HEK293 (cell line): Measurements from ENCODE around the gene AFDN.
"Not testable (repeated sequence)": the region's sequence is repeated elsewhere in the genome, so short reads cannot be mapped to it uniquely, and the experiment has no call there.

Experiments used
- CTCF ChIA-PET: fragments of 350-600 bp; formaldehyde crosslinking; extraction: SDS; loops from one replicate; lab custom pipeline; 2021; ENCODE audit warnings: antibody characterized with exemption; lab: Yijun Ruan, JAX
- POLR2A ChIA-PET: fragments of 300-600 bp; formaldehyde crosslinking; extraction: SDS; loops from one replicate; lab custom pipeline; 2020; ENCODE audit warnings: antibody characterized with exemption, inconsistent platforms; lab: Yijun Ruan, JAX
- H3K27ac ChIP-seq: fragments of 200-500 bp; sonication (Bioruptor generic); 2 replicates; pipeline ENCODE4 v1.5.1; 2014; ENCODE audit warnings: low read depth, low read length, control low read depth, inconsistent platforms; ENCODE audit errors: extremely low read depth
- H3K36me3 ChIP-seq, 2 experiments: fragments of 200-500 bp in 1 of 2; sonication (Bioruptor generic) in 1 of 2; 1 replicate in 1 of 2; 2 replicates in 1 of 2; pipeline ENCODE4 v1.5.1; 2014 to 2017; ENCODE audit warnings: inconsistent platforms in 2 of 2, low read length in 2 of 2; ENCODE audit not compliant: control insufficient read depth in 2 of 2, insufficient read depth in 1 of 2
- H3K4me1 ChIP-seq: fragments of 200-500 bp; sonication (Bioruptor generic); 2 replicates; pipeline ENCODE4 v1.5.1; 2014; ENCODE audit warnings: mild to moderate bottlenecking, low read length, inconsistent platforms; ENCODE audit not compliant: control insufficient read depth, insufficient read depth
- H3K4me3 ChIP-seq: 2 replicates; pipeline ENCODE4 v1.5.1; 2011; ENCODE audit warnings: low read depth, mild to moderate bottlenecking, control low read depth, low read length, moderate library complexity
- H3K9me3 ChIP-seq: fragments of 200-500 bp; sonication (Bioruptor generic); 2 replicates; pipeline ENCODE4 v1.5.1; 2014; ENCODE audit warnings: low read depth, low read length, inconsistent platforms; ENCODE audit not compliant: control insufficient read depth, insufficient read depth
- BCL11B ChIP-seq: fragments of 450-650 bp; formaldehyde crosslinking; IDR thresholded peaks from 2 replicates; pipeline ENCODE4 v1.5.1; 2016; ENCODE audit warnings: low read depth, missing biosample characterization, missing genetic modification characterization
- KLF1 ChIP-seq: fragments of 450-650 bp; formaldehyde crosslinking; IDR thresholded peaks from 2 replicates; pipeline ENCODE4 v1.5.1; 2016; ENCODE audit warnings: missing biosample characterization, missing genetic modification characterization
- OSR2 ChIP-seq: fragments of 450-650 bp; formaldehyde crosslinking; IDR thresholded peaks from 2 replicates; pipeline ENCODE4 v1.5.1; 2016; ENCODE audit warnings: missing biosample characterization, missing genetic modification characterization
- SCRT1 ChIP-seq: fragments of 450-650 bp; formaldehyde crosslinking; IDR thresholded peaks from 2 replicates; pipeline ENCODE4 v1.5.1; 2016; ENCODE audit warnings: missing biosample characterization, missing genetic modification characterization, borderline replicate concordance
- YY2 ChIP-seq: fragments of 450-650 bp; formaldehyde crosslinking; IDR thresholded peaks from 2 replicates; pipeline ENCODE4 v1.5.1; 2016; ENCODE audit warnings: missing biosample characterization, missing genetic modification characterization
- ZNF23 ChIP-seq: fragments of 450-650 bp; formaldehyde crosslinking; IDR thresholded peaks from 2 replicates; pipeline ENCODE4 v1.5.1; 2016; ENCODE audit warnings: missing biosample characterization, missing genetic modification characterization, borderline replicate concordance
- ZNF354C ChIP-seq: fragments of 450-650 bp; formaldehyde crosslinking; IDR thresholded peaks from 2 replicates; pipeline ENCODE4 v1.5.1; 2016; ENCODE audit warnings: missing biosample characterization, missing genetic modification characterization, low read depth, borderline replicate concordance
- ZNF544 ChIP-seq: fragments of 450-650 bp; formaldehyde crosslinking; IDR thresholded peaks from 2 replicates; pipeline ENCODE4 v1.5.0; 2017; ENCODE audit warnings: missing biosample characterization, missing genetic modification characterization
- ZNF658 ChIP-seq: fragments of 450-650 bp; formaldehyde crosslinking; IDR thresholded peaks from 2 replicates; pipeline ENCODE4; 2016; ENCODE audit warnings: missing biosample characterization, missing genetic modification characterization
- TF ChIP-seq, protein P1 (sequence below): fragments of 450-650 bp; formaldehyde crosslinking; IDR thresholded peaks from 2 replicates; pipeline ENCODE4 v1.5.1; 2017; ENCODE audit warnings: missing biosample characterization, mild to moderate bottlenecking, missing genetic modification characterization, moderate library complexity
- TF ChIP-seq, protein P2 (sequence below): fragments of 450-650 bp; formaldehyde crosslinking; conservative IDR thresholded peaks from 2 replicates; pipeline ENCODE4 v1.5.1; 2016; ENCODE audit warnings: low read depth, missing biosample characterization, missing genetic modification characterization

The AFDN gene

DNA sequence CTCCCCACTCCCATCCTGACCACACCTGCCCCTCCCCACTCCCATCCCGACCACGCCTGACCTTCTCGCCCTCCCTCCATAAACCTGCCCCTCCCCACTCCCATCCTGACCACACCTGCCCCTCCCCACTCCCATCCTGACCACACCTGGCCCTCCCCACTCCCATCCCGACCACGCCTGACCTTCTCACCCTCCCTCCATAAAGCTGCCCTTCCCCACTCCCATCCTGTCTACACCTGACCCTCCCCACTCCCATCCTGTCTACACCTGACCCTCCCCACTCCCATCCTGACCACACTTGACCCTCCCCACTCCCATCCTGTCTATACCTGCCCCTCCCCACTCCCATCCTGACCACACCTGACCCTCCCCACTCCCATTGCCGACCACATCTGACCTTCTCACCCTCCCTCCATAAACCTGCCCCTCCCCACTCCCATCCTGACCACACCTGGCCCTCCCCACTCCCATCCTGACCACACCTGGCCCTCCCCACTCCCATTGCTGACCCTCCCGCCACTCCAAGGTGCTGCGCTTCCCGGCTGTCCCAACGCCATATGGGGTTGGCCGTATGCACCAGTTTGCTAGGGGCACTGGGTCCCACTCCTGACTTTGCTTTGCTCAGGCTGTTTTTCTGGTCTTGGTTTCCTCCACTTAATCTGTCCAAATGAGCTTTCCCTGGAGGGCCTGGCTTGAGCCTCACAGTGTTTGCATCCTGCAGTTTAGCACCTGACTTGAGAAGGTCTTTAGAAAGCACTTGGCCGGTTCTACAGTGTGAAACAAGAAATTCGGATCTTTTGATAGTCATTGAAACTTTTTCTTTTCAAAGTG lies 173.7 kb downstream of the AFDN start:
- Histone ChIP-seq H3K4me3 (no peak overlapping the region), H3K4me1 (no peaks in the 10 kb centered on the region)
- CTCF ChIA-PET: no interaction called here
- TF ChIP-seq KLF1 (peak; percentile 92), ZNF354C (tag by site-specific recombination) (no peak)
- TF ChIP-seq, all 188 proteins: peak for 1
- H3K27ac ChIP-seq: no peak overlapping the region
- H3K9me3 ChIP-seq: no peaks in the 10 kb centered on the region
- POLR2A ChIA-PET: no interaction called here
- no peaks in the 10 kb centered on the region for H3K36me3 ChIP-seq

DNA sequence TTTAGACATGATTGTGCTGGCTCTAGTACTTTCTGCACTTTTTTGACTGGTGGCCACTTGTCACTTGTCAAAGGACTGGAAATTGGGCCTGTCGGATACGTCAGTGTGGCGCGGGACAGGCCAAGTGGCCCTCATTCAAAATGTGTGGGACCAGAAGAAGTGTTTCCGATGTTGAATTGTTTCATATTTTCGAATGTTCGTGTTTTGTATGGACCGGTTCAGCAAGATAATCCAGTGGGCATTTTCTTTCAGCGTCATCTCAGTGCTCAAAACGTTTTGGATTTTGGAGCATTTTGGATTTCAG lies 174.3 kb downstream of the AFDN start:
- Histone ChIP-seq H3K27ac (no peak overlapping the region), H3K4me1 (no peaks in the 10 kb centered on the region), H3K36me3 (no peaks in the 10 kb centered on the region), H3K9me3 (no peaks in the 10 kb centered on the region), H3K4me3 (no peak overlapping the region)
- ChIA-PET CTCF (no interaction called here), POLR2A (no interaction called here)
- TF ChIP-seq YY2 (tag by site-specific recombination) (no peak), ZNF544 (tag by site-specific recombination) (no peak), ZNF23 (tag by site-specific recombination) (no peak), BCL11B (tag by site-specific recombination) (no peak), SCRT1 (tag by site-specific recombination) (no peak), OSR2 (tag by site-specific recombination) (no peak), ZNF658 (tag by site-specific recombination) (no peak)
- TF ChIP-seq, protein P1, sequence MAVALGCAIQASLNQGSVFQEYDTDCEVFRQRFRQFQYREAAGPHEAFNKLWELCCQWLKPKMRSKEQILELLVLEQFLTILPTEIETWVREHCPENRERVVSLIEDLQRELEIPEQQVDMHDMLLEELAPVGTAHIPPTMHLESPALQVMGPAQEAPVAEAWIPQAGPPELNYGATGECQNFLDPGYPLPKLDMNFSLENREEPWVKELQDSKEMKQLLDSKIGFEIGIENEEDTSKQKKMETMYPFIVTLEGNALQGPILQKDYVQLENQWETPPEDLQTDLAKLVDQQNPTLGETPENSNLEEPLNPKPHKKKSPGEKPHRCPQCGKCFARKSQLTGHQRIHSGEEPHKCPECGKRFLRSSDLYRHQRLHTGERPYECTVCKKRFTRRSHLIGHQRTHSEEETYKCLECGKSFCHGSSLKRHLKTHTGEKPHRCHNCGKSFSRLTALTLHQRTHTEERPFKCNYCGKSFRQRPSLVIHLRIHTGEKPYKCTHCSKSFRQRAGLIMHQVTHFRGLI (tag by site-specific recombination): no peak
- TF ChIP-seq, protein P2, sequence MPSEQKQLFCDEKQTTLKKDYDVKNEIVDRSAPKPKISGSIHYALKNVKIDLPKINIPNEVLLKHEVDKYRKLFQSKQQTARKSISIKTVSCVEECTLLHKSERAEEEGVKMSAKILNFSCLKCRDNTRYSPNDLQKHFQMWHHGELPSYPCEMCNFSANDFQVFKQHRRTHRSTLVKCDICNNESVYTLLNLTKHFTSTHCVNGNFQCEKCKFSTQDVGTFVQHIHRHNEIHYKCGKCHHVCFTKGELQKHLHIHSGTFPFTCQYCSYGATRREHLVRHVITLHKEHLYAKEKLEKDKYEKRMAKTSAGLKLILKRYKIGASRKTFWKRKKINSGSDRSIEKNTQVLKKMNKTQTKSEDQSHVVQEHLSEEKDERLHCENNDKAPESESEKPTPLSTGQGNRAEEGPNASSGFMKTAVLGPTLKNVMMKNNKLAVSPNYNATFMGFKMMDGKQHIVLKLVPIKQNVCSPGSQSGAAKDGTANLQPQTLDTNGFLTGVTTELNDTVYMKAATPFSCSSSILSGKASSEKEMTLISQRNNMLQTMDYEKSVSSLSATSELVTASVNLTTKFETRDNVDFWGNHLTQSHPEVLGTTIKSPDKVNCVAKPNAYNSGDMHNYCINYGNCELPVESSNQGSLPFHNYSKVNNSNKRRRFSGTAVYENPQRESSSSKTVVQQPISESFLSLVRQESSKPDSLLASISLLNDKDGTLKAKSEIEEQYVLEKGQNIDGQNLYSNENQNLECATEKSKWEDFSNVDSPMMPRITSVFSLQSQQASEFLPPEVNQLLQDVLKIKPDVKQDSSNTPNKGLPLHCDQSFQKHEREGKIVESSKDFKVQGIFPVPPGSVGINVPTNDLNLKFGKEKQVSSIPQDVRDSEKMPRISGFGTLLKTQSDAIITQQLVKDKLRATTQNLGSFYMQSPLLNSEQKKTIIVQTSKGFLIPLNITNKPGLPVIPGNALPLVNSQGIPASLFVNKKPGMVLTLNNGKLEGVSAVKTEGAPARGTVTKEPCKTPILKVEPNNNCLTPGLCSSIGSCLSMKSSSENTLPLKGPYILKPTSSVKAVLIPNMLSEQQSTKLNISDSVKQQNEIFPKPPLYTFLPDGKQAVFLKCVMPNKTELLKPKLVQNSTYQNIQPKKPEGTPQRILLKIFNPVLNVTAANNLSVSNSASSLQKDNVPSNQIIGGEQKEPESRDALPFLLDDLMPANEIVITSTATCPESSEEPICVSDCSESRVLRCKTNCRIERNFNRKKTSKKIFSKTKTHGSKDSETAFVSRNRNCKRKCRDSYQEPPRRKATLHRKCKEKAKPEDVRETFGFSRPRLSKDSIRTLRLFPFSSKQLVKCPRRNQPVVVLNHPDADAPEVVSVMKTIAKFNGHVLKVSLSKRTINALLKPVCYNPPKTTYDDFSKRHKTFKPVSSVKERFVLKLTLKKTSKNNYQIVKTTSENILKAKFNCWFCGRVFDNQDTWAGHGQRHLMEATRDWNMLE (tag by site-specific recombination): no peak

DNA sequence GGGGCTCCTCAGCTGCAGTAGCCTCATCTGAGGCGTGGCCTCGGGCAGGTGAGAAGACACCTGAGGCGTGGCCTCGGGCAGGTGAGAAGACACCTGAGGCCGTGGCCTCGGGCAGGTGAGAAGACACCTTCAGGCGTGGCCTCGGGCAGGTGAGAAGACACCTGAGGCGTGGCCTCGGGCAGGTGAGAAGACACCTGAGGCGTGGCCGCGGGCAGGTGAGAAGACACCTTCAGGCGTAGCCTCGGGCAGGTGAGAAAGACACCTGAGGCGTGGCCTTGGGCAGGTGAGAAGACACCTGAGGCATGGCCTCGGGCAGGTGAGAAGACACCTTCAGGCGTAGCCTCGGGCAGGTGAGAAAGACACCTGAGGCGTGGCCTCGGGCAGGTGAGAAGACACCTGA lies 174.8 kb downstream of the AFDN start:
- POLR2A ChIA-PET, H3K4me1 ChIP-seq, H3K27ac ChIP-seq, H3K9me3 ChIP-seq, H3K4me3 ChIP-seq, CTCF ChIA-PET, H3K36me3 ChIP-seq: not testable (repeated sequence)
